ENCODE results near the gene DCAF5.

GRCh38 chr14:69091695-69092094 is 61.2 kb downstream of the DCAF5 start:
- no peak for TF ChIP-seq CTCF (IDR thresholded peaks at IDR 0.05)
- TF ChIP-seq POLR2A (IDR thresholded peaks at IDR 0.05), result no peak

Measured in vagina (tissue), 2 donors.